ENCODE measurements around the gene VSTM1.

- TF ChIP-seq CTCF (IDR thresholded peaks at IDR 0.05; ENCODE audit: low read length): no peak
- TF ChIP-seq EZH2 (IDR thresholded peaks at IDR 0.05; ENCODE audit: borderline replicate concordance, low read length): no peak
These were observed 49.8 kb downstream of the VSTM1 start for GRCh38 chr19:54013866-54014265.
